BE2C (cell line): ENCODE results near the gene RCC2.

Experiments used
- DNase-seq: peaks from one replicate; pipeline ENCODE4 v3.0.0-alpha.2; 2020
- H3K27me3 ChIP-seq: fragments of 250-450 bp; sonication (Bioruptor Pico); 2 replicates; pipeline ENCODE4 v1.5.1; 2020; ENCODE audit warnings: mild to moderate bottlenecking
- H3K36me3 ChIP-seq: fragments of 250-450 bp; sonication (Bioruptor Pico); 2 replicates; pipeline ENCODE4 v1.5.1; 2020; ENCODE audit warnings: mild to moderate bottlenecking
- H3K4me1 ChIP-seq: fragments of 250-450 bp; sonication (Bioruptor Pico); 2 replicates; pipeline ENCODE4 v1.5.1; 2020
- H3K4me3 ChIP-seq: 2 replicates; pipeline ENCODE4 v1.5.1; 2011; ENCODE audit warnings: low read depth, low read length
- H3K9me3 ChIP-seq: fragments of 250-450 bp; sonication (Bioruptor Pico); 2 replicates; pipeline ENCODE4 v1.5.1; 2020
- CTCF ChIP-seq: IDR thresholded peaks from 2 replicates; pipeline ENCODE4 v1.5.1; 2012; ENCODE audit warnings: mild to moderate bottlenecking, low read depth, low read length

RCC2 gene

GRCh38 chr1:17363351-17363750 lies 76.1 kb downstream of the RCC2 start:
- DNase-seq: no peak
- Histone ChIP-seq H3K9me3 (no peaks in the 10 kb centered on the region), H3K4me3 (no peak overlapping the region), H3K4me1 (no peaks in the 10 kb centered on the region), H3K36me3 (no peaks in the 10 kb centered on the region), H3K27me3 (no peaks in the 10 kb centered on the region)
- no peak for TF ChIP-seq CTCF

DNA sequence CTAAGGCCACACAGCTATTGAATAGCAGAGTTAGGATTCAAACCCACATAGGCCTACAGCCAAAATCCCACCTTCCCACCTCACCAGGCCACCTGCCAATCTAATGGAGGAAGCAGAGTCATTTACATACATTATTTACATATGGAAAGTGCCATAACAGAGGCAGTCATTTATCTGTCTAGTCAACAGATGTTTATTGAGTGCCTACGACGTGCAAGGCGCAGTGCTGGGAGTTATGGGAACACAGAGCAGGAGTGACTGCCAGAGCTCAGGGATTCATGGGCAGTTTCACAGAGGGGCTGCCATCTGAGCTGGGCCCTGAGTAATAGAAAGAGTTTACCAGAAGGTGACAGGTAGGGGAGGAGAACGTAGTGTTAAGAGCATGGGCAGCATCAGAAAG lies 77.8 kb downstream of the RCC2 start:
- Histone ChIP-seq H3K4me3 (no peak overlapping the region), H3K36me3 (no peaks in the 10 kb centered on the region), H3K9me3 (no peaks in the 10 kb centered on the region), H3K27me3 (no peaks in the 10 kb centered on the region), H3K4me1 (no peaks in the 10 kb centered on the region)
- TF ChIP-seq CTCF: no peak
- no peak for DNase-seq

GRCh38 chr1:17360272-17360956 lies 79.1 kb downstream of the RCC2 start:
- no peak for DNase-seq
- no peak overlapping the region for H3K4me3 ChIP-seq
- no peaks in the 10 kb centered on the region for H3K9me3 ChIP-seq
- TF ChIP-seq CTCF: no peak
- H3K36me3 ChIP-seq: no peaks in the 10 kb centered on the region
- no peaks in the 10 kb centered on the region for H3K4me1 ChIP-seq
- H3K27me3 ChIP-seq: no peaks in the 10 kb centered on the region

DNA sequence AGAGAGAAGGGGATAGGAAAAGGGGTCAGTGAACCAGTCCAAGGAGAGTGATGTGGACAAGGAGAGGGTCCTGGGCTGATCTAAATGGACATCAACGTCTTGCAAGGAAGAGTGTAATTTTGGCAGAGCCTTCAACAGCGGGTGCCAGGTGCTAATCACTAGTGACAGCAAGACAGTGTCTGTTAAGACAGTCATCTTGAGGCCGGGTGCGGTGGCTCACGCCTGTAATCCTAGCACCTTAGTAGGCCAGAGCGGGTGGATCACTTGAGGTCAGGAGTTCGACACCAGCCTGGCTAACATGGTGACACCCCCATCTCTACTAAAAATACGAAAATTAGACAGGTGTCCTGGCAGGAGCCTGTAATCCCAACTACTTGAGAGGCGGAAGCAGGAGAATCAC lies 79.7 kb downstream of the RCC2 start:
- no peak for DNase-seq
- Histone ChIP-seq H3K4me3 (no peak overlapping the region), H3K4me1 (no peaks in the 10 kb centered on the region), H3K27me3 (no peaks in the 10 kb centered on the region), H3K36me3 (no peaks in the 10 kb centered on the region), H3K9me3 (no peaks in the 10 kb centered on the region)
- no peak for TF ChIP-seq CTCF

- TF ChIP-seq CTCF: no peak
- Histone ChIP-seq H3K4me3 (no peak overlapping the region), H3K36me3 (no peaks in the 10 kb centered on the region), H3K9me3 (no peaks in the 10 kb centered on the region), H3K4me1 (no peaks in the 10 kb centered on the region), H3K27me3 (no peaks in the 10 kb centered on the region)
- DNase-seq: no peak
Observed at GRCh38 chr1:17359031-17359430, 80.4 kb downstream of the RCC2 start.

DNA sequence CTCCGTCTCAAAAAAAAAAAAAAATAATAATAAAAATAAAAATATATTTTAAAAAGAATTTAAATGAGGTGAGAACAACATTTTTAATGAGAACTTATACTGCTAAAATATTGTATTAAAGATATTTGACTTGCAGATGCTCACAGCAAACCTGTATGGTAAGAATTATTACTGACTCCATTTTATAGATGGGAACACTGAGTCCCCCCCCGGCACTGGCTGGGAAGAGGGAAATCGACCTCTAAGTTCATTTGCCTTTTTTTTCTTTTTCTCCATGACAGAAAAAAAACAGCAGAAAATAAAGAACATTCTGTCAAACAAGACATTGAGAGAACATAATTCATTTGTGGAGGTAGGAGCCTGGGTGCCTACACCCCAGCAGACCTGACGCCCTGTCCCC lies 80.9 kb downstream of the RCC2 start:
- no peaks in the 10 kb centered on the region for H3K9me3 ChIP-seq
- no peaks in the 10 kb centered on the region for H3K27me3 ChIP-seq
- no peaks in the 10 kb centered on the region for H3K36me3 ChIP-seq
- DNase-seq: no peak
- no peaks in the 10 kb centered on the region for H3K4me1 ChIP-seq
- no peak for TF ChIP-seq CTCF
- H3K4me3 ChIP-seq: no peak overlapping the region
